Activated T-cell treated with anti-CD3 and anti-CD28 coated beads, Interleukin-2, amount 50 U/mL, for 1 hour (primary cell): Measurements from ENCODE around the gene TMEM134.
A peak's percentile ranks its signal among the peaks of the same experiment; 100 is the strongest.

Experiments
- DNase-seq: peaks from one replicate; pipeline ENCODE4 v3.0.0-alpha.2; 2020

Gene TMEM134

DNA sequence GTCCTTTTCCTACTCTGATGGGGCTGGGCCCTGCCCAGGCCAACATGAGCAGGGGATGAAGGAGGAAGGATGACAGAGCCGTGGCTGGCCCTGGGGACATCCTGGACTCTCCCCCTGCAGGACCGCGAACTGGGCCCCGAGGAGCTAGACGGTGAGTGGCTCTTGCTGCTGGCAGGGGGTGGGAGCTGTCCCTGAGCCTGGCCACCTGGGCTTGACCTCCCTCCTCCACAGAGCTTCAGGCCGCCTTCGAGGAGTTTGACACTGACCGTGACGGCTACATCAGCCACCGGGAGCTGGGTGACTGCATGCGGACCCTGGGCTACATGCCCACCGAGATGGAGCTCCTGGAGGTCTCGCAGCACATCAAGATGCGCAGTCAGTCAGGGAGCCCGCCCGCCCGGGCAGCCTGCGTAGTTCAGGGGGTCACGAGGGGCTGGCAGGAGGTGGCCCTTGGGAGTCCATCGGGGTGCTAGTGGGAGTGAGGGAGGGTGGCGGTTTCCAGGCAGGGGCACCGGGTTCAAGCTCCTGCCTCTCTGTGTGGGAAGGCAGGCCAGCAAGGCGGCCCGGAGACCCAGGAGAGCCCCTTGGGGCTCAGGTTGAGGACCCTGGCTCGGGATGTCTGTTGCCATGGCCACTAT lies 12.9 kb downstream of the TMEM134 start:
- DNase-seq, result no peak

DNA sequence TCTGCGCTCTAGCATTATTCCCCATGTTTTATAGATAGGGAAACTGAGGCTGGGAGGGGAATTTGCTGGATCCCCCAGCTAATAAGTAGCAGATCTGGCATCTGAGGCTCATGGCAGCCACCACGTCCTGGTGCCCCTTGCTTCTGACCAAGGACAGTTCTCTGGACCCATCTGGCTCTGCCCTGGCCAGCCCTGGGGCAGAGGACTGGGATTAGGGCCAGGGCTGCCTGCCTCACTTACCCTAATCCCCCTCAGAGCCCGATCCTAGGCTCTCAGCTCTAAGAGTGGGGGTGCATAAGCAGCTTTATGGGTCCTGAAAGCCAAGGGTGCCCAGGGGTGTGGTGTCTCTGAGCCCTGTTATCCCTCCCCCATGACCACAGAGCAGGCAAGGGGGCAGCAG lies 14.0 kb downstream of the TMEM134 start, which contains the start of gene CABP4:
Gene CABP4 (plus strand): TSS at position 301 of the 400 bp plus-strand sequence. CDS start 70 bp downstream, at position 371.
- DNase-seq, result no peak

DNA sequence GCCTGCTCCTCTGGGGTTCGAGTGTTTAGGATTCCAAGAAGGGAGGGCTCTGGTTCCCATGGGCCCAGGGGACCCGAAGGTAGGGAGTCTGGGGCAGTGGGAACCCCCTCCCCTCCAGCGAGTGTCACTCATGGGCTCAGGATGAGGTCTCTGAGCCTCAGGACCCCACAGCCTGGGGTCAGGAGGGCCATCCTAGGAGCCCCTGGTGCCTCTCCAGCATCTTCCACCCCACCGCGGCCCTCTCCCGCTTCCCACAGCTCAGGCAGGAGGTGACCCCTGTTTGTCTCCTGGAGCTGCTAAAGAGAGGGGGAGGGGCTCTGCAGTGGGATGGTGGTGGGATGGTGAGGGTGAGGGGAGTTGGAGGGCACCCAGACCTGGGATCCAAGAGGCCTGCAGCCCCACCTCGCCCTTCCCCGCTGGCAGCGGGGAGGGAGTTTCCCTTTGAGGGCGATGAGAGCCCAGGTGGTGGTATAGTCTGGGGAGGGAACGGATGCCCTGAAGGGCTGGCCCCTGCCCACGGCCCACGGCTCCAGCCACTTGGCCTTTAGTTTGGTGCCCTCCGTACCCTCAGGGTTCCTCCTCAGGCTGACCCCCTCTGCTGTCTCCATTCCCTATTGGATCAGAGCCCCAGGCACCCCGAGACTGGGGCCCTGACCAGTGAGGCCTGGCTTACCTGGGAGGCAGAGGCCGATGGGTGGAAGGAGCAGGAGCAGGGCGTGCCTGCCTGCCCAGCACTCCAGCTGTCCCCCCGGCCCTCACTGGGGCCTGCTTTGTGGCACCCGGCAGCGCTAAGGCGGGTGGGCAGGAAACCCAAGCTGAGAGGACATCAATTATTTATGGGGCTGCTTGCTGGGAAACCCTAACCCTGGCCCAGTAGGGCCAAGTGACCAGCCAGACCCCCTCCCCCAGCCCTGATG lies 15.0 kb downstream of the TMEM134 start:
- DNase-seq, result no peak

DNA sequence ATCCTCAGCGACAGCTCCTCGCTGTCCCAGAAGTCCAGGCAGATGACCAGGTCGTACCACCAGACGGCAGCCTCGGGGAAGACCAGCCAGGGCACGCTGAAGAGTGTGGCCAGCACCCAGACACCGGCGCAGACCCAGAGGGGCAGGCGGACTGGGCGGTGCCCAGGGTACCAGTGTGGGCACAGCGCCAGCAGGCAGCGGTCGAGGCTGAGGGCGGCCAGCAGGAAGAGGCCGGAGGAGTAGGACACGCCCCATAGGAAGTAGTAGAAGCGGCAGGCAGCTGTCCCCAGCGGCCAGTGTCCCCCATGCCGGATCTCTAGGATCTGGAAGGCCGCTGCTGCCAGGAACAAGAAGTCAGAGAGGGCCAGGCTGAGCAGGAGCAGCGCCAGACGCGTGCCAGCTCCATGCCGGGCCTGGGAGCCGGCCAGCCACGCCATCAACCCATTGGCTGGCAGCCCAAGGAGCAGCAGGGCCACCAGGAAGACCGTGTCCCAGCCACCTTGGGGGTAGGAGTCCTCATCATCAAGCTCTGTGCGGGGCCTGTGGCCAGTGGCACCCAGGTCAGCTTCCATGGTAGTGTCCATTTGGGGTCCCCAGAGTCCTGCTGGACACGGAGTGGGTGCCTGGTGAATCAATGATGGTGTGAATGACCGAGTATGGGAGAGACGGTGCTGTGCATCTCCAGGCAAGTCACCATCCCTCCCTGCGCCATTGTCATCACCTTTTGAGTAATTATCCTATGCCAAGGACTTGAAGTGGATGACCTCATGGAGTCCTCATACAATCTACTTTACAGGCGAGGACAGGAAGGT lies 16.7 kb downstream of the TMEM134 start, which contains the start of gene GPR152:
Gene GPR152 (minus strand): TSS at position 589 of the 812 bp plus-strand sequence. CDS start 5 bp downstream, at position 584.
- no peak for DNase-seq

DNA sequence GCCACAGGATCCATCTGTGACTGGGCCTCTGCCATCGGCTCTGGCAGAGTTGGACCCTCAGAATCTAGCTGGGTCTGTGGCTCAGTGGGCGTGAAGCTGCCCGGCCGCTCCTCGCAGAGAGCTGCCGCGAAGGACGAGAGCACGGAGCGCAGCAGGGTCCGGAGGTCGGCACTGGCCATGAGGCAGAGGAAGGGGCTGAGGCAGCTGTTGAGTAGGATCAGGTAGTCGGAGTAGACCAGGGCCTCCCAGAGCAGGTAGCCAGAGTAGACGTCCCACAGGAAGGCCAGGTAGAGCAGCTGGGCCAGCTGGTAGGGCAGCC lies 17.4 kb downstream of the TMEM134 start:
- DNase-seq, result no peak

DNA sequence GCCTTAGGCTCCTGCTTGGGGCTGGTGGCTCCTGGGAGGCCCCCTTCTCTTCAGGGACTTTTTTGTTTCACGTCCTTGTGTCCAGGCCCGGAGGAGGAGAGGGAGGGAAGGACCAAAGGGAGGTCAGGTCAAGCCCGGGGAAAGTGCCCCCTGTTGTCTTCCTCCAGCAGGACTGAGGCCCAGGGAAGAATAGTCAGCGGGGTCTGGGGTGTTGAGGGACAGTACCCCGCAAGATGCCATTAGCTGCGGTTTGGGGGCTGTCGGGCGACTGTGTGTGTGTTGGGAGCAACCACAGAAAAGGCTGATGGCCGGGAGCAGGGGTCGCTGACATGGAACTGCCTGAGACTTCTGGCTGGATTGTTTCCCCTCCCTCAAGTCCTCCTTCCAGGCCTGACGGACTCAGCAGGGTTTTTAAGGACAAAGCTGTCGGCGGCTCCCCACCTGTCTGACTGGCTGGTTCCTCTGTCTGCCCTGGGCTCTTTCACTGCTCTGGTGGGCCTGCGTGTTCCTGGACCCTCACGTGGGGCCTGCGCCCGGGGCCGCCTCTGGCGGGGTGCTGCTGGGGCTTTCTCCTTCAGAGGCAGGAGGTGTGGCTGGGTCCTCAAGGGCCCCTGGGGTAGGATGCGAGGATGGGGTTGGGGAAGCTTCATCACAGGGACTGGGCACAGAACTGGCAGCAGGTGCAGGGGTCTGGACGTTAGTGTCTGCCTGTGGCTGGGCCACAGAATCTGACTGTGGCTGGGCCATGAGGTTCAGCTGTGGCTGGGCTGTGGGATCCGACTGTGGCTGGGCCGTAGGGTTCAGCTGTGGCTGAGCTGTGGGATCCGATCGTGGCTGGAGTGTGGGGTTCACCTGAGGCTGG lies 18.0 kb downstream of the TMEM134 start:
- DNase-seq, result no peak

DNA sequence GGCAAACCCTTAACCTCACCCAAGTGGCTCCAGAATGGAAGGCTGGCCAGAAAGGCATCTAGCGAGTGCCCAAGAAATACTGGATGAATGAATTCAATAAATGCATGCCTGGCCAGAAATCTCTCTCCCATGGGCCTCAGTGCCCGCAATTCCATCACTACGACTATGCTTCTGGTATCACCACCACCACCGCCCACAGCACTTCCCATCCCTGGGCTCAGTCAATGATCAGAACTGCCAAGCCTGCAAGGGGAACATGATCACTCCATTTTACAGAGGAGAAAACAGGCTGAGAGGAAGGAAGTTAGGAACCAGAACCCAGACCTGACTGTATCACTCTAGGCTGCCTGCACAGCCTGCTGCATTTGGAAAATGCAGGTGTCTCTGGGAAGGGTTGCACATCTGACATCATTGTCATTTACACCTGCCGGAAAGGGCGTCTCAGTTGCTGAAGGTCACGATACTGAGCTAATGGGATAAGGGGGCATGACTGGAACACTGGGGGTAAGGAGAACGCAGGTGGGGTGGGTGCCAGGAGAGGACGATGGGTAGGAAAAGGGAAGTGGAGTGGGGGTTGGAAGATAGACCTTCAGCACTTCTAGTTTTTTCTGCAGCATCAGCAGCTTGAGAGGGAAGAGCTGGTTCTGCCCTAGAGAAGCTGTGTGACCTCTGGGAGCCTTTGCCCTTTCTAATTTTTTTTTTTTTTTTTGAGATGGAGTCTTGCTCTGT lies 19.8 kb downstream of the TMEM134 start:
- DNase-seq, result no peak

DNA sequence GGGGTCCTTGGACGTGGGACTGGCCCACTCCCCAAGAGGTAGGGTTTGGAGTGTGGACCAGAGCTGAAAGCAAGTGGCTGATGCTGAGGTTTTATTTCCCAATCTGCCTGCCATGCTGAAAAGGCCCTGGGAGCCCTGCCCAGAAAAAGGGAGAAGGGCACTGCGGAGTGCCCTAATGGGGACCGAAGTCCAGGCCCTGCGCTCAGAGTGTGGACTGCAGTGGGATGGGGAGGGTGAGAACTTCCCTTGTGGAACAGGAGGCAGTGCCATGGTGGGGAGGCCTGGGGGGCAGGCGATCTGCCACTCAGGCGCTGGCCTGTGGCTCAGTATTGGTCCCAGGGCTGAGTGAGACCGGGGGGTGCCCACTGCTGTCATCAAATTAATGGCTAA lies 20.8 kb downstream of the TMEM134 start:
- DNase-seq, result no peak

DNA sequence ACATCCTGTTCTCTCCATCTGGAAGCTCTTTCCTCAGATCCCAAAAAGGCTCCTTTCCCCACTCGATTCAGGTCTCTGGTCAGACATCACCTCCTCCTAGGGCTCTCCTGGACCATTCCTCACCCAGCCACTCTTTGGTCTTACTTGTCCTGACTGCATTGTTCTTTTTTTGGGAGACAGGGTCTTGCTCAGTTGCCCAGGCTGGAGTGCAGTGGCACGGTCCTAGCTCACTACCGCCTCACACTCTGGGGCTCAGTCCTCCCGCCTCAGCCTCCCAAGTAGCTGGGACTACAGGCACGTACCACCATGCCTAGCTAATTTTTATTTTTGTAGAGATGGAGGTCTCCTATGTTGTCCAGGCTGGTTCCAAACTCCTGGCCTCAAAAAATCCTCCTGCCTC lies 23.5 kb downstream of the TMEM134 start:
- no peak for DNase-seq

DNA sequence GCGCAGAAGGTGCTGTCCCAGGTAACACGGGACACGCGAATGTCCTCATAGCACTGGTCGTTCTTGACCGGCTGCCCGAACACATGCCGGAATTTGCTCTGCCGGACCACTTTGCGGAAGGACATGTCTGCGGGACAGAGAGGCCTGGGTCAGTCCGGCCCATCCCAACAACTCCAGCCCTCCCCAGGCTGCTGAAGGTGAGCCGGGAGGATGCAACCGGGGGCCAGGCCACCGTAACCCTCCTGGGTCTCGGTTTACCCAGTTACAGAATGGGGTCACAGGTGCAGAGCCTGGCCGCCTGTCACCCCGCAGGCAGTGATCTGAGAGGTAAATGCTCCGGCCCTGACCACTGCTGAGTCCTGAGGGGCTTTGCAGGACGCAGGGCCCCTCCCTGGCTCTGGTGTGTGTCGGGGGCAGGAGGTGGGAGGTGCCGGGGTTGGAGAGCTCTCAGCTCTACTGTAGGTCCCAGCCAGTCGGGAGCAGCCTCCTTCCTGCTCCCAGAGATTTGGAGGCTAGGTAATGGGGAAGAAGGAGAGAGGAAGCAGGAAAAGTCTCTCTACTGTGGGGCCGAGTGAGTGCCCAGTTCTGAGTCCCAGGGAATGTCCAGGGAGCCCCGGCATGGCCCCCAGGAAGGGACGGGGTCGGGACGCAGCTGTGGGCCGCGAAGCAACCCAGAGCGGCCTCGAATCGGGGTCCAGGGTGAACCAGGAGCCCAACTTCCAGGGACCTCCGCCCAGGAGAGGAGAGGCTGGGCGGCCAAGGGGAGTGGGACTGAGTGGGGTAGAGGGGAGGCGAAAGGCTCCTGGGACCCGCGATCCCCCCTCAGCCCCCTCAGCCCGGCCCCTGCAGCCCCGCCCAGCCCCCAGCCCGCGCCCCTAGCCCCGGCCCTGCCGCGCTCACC lies 26.3 kb downstream of the TMEM134 start:
- DNase-seq, result no peak

DNA sequence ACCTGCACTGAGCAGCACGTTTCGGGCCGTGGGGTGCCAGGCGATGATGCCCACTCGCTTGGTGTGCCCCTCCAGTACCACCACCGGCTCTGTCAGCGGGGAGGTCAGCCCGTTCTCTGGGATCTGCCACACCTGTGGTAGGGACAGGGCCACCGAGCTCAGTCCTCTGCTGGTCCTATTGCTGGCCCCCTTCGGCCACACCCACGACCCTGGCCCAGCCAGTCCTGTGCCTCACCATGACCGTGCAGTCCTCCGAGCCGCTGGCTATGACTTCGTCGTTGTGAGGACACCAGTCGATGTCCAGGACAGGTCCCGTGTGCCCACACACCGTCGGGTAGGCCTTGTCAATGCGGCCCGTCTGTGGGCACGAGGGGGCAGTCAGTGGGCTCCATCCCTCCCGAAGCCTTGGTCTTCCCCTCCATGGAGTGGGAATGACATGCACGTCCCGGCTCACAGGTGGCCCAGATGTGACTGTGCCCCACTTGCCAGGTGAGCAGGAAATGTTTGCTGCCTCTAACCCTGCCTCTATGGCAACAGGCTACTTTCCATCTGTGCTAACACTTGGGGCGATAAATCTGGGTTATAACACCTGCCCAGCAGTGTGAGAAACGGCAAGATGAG lies 27.2 kb downstream of the TMEM134 start:
- DNase-seq, result peak; percentile 46

DNA sequence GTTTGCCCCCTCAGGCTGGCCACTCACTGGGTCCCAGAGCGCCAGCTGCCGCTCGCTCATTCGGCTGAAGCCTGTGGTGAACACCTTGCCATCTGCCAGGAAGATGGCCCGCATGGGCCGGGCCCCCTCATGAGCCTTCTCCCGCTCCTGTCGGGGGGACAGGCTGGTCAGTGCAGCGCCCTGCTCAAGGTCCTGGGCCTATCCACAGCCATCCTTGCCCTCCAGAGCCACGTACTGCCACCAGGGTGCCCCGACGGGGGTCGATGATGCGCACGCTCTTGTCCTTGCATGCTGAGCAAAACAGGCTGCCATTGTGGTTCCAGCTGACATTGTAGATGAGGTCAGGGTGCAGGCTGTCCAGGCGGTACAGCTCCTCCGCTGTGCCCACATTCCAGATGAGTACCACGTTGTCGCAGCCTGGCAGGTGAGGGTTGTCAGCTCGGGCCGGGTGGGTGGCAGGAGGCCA lies 27.9 kb downstream of the TMEM134 start:
- no peak for DNase-seq

DNA sequence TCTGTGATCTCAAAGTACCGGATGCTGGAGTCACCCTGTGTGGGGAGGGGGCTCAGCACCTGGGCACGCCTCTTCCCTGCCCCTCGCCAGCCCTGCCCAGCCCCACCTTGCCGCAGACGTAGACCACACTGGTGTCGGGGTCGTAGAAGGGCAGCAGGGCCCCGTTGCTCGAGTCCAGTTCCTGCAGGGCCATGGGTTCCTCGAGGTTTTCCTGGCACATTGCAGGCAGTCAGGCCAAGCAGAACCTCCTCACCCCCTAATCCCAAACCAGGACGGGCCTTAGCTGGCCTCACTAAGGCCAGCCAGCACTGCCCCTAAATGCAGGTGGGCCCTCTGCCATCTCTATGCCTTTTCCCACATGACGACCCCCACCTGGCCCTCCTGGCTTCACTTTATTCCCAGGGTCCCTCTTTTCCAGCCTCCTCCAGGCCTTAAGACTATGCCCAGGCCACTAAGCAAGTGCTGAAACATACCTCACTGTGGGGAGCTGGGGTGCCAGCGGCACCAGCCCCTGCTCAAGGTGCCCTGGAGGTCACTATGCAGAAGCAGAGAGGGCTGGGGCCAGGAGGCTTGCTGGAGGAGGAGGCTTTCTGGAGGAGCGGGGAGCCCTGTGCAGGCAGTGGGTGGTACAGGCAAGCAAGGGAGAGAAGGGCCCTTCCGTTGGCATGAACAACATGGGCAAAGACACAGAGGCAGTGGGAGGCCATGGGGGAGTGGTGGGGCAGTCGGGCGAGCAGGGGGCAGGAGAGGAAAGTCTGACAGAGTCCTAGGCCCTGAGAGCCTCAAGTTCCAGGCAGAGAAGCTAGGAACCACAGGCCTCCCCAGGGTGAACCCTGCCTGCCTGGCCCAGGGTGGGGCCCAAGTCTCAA lies 28.6 kb downstream of the TMEM134 start:
- DNase-seq, result no peak

DNA sequence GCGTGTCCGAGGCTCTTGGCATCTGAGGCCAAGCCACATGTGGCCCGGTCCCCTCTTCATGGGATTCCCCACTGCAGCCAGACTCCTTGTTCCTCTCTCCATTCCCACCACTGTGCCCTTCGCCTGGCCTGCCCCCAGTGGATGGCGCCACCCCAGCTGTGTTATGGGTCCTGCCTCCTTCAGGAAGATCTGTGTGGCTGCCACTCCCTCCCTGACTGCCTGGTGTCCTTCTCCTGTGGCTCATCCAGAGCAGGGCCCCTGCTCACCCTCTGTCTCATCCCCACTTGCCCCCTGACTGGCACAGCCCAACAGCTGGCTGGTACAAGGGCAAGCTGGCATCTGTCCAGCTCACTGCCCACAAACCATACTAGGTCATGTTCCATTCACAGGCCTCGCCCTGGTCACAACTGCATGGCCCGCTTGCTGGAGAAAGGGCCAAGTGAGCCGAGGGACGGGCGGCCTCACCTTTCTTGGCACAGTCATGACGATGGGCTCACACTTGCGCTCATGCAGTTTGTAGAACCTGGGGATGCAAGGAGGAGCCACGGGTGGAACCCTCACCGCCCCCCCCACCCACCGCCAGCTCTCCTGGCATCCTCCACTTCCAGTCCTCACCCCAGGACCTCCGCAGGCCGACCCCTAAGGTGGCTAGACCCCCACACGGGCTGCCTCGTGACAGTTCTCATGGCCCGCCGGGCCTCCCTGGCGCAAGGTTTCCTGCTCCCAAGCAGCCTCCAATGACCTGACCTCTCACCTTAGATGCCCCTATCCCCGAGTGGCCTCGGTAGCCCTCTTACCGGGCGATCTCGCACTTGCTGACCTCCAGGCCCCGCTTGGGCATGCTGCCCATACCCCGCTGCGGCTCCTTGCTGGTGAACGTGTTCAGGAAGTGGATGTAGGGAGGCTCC lies 29.5 kb downstream of the TMEM134 start:
- peak; percentile 47 for DNase-seq

DNA sequence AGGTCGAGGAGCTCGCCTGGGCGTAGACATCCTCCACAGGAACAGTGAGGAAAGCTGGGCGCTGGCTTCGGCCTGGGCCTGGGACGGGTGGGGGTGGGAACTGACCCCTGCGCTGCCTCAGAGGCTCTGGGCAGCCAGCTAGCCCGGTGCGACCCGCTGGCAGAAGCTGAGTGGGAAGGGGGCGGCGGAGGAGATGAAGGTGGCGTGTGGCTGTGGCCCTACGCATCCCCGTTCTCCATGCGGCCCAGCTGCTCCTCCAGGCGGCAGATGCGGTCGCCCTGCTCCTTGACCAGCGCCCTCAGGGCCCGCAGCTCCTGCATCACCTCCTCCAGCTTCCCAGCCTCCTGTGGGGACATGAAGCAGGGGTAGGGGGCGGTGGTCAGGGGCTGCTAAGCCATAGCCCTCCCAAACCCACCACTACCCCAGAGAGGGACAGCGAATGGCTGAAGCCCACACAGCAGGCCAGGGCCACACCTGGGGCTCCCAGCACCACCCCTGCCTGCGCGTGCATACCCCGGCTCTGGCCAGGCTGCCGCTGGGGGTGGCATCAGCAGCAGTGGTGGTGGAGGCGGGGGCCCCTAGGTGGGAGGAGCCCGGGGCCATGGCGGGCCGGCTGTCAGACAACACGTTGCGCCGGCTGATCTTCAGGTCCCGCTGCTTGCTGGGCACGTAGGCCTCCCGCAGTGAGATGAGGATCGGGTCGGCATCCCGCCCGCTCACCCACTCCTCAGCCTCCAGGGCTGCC lies 30.7 kb downstream of the TMEM134 start:
- peak; percentile 80 for DNase-seq

DNA sequence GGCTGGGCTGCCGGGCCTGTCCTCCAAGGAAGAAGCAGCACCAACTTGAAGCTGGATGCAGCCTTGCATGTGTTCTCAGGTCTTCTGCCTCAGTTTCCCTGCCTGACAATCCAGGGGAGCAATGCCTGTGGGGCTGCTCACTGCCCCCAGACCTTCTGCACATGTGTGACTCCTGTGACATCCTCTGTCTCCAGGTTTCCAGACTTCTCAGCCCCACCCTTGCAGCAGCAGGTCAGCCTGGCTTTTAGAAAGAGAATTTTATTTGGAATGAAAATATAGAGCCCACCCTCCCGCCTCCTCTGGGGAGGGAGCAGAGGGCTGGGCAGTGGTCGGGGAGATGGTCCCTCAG lies 31.3 kb downstream of the TMEM134 start:
- no peak for DNase-seq
